ENCODE results near the gene ITGA5. TPM values are rescaled to one million over a fixed set of nuclear protein-coding genes. Genes with fewer than 3 reads are reported as not detected.

The ITGA5 gene
- total RNA-seq, 1 donor from 2014 or later: 55.3 TPM

- no peak for DNase-seq
- intact Hi-C loops (cut with micrococcal nuclease): no loop called here
- Histone ChIP-seq H3K36me3 (no peaks in the 10 kb centered on the region), H3K4me1 (peaks cover 10% of the 10 kb centered on the region), H3K9me3 (replicated peaks) (no peaks in the 10 kb centered on the region), H3K27ac (replicated peaks) (no peak overlapping the region), H3K4me3 (no peak overlapping the region), H3K27me3 (ENCODE audit: low read depth) (no peaks in the 10 kb centered on the region)
- no peak for TF ChIP-seq CTCF (IDR thresholded peaks at IDR 0.05; ENCODE audit: borderline replicate concordance)
Measured at GRCh38 chr12:54444206-54444605, 25.1 kb upstream of the ITGA5 start.

GRCh38 chr12:54443446-54443845, 24.4 kb upstream of the ITGA5 start:
- Histone ChIP-seq H3K27me3 (ENCODE audit: low read depth) (no peaks in the 10 kb centered on the region), H3K9me3 (replicated peaks) (no peaks in the 10 kb centered on the region), H3K36me3 (no peaks in the 10 kb centered on the region), H3K4me3 (no peak overlapping the region), H3K27ac (replicated peaks) (no peak overlapping the region), H3K4me1 (peaks cover 17% of the 10 kb centered on the region)
- no peak for TF ChIP-seq CTCF (IDR thresholded peaks at IDR 0.05; ENCODE audit: borderline replicate concordance)
- intact Hi-C loops (cut with micrococcal nuclease): no loop called here
- no peak for DNase-seq

- Histone ChIP-seq H3K4me3 (no peak overlapping the region), H3K9me3 (replicated peaks) (no peaks in the 10 kb centered on the region), H3K36me3 (no peaks in the 10 kb centered on the region), H3K27ac (replicated peaks) (no peak overlapping the region), H3K27me3 (ENCODE audit: low read depth) (no peaks in the 10 kb centered on the region), H3K4me1 (peaks cover 17% of the 10 kb centered on the region)
- DNase-seq: no peak
- intact Hi-C loops (cut with micrococcal nuclease): no loop called here
- no peak for TF ChIP-seq CTCF (IDR thresholded peaks at IDR 0.05; ENCODE audit: borderline replicate concordance)
Measured at GRCh38 chr12:54442961-54443360, 23.9 kb upstream of the ITGA5 start.

GRCh38 chr12:54442099-54442498, 23.0 kb upstream of the ITGA5 start:
- Histone ChIP-seq H3K27ac (replicated peaks) (no peak overlapping the region), H3K27me3 (ENCODE audit: low read depth) (no peaks in the 10 kb centered on the region), H3K4me1 (peaks cover 17% of the 10 kb centered on the region), H3K4me3 (no peak overlapping the region), H3K36me3 (no peaks in the 10 kb centered on the region), H3K9me3 (replicated peaks) (no peaks in the 10 kb centered on the region)
- no peak for DNase-seq
- TF ChIP-seq CTCF (IDR thresholded peaks at IDR 0.05; ENCODE audit: borderline replicate concordance): no peak
- intact Hi-C loops (cut with micrococcal nuclease): no loop called here

GRCh38 chr12:54439521-54440255, 20.6 kb upstream of the ITGA5 start:
- Histone ChIP-seq H3K36me3 (no peaks in the 10 kb centered on the region), H3K27ac (replicated peaks) (peak overlapping the region; percentile 60), H3K9me3 (replicated peaks) (no peaks in the 10 kb centered on the region), H3K27me3 (ENCODE audit: low read depth) (no peaks in the 10 kb centered on the region), H3K4me3 (no peak overlapping the region), H3K4me1 (peaks cover 17% of the 10 kb centered on the region)
- intact Hi-C loops (cut with micrococcal nuclease): loop anchor here (2.0 kb wide), 1 partner anchor 41 kb away; no protein-coding TSS in a partner anchor
- TF ChIP-seq CTCF (IDR thresholded peaks at IDR 0.05; ENCODE audit: borderline replicate concordance): peak; percentile 88
- DNase-seq: no peak

Data from left ventricle myocardium inferior (tissue), 1 donor.